GM21423 (cell line): ENCODE measurements around the gene CXCR6.

Source experiments
- ATAC-seq: cut with Tn5 transposase; IDR thresholded peaks from one replicate; pipeline ENCODE4 v1.9.1; 2021; ENCODE audit warnings: mild to moderate bottlenecking, moderate library complexity; ENCODE audit not compliant: unreplicated experiment

Gene CXCR6

DNA sequence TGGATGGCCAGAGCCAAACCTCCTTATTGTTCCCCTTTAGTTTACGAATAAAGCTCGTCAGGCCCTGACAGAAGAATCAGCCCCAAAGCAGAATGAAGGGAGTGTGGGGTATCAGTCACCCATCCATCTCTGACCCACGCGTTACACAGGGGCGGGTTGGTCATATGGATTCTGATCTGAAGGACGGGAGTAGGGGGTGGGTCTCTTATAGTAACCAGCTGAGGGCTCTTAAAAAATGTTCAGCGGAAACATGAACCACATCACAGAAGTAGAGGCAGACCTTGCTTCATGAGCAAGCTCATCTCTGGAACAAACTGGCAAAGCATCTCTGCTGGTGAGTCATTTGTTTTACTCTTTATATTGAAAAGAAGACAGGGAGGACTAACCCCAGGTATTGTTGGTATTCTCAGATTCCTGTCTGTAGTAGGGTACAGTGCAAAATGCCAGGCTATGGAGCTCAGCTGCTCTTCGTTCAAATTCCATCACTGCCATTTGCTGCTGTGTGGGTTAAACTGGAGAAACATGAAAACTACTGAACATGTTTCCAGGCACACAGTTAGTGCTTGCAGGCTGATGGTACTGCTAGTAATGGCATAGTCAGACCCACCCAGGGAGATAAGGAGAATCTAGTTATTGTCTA, at the start of gene CXCR6:
TSS of gene CXCR6 (plus strand) at position 258 of the 640 bp plus-strand sequence. CDS start 3,018 bp downstream, outside the sequence.
- ATAC-seq: no peak

DNA sequence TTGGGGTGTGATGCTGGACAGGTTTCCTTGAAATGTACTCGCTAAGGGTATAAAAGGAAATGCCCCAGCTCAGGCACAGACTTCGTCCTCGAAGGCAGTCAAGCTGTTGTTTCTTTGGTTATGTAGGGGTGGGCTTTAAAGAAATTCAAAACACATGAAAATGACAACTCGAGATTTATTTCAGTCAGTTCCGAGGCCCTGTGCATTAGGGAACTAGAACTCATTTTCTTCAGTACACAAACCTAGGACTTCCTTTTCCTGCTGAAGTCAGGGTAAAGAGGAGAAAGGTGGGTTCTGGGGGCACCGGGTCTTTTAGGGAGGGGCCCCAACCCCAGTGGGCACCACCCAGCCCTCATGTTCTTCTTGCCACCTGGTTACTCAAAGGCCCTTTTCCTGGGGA, 49.2 kb upstream of the CXCR6 start:
- no peak for ATAC-seq

DNA sequence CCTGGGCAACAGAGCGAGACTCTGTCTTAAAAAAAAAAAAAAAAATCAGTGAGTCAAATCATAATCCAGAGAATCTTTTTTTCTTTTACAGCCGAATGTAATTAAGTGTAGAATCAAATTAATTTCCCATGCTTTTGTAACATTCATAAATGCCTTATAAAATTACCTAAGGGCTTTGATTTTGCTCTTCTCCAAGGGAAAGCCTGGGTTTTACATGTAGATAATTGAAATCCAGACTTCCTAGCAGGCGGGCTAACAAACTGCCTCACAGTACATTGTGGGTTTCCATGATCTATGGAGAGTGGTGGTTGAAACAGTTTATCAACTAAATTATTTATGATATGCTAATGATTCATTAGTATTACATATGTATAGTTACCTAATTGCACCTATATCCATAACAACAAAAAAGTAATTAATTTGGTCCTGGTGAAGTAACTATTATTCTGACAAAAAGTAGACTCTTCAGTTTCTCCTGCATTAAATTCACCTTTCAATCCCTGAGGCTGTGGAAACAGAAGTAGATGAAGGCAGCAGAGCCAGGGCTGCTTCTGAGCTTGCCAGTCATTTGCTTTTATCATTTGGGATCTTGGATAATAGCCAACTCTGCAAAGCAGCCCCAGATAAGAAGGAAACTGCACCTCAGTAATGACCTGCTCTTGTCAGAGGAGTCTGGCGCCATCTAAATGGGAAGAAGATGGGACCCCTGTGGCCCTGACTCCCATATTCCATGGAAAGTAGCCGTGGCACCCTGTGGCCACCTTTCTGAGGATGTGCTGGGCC, 47.4 kb upstream of the CXCR6 start:
- no peak for ATAC-seq

DNA sequence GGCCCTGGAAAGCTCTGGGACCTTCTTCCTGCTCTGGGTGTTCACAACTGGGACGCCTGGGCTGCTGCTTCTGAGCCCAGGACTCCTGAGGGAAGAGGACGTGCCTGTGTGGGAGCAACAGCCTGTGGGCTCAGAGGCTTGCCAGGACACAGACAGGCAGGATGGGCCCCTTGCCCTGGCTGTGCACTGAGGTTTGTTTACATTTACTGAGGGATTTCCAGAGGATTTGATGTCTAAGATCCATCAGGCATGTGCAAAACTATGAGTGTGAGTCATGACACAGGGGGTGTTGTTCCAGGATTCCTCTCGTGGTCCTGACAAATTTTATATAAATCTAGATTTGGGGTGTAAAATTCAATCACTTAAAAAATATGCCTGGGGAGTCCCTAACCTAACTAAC, 46.3 kb upstream of the CXCR6 start:
- no peak for ATAC-seq

DNA sequence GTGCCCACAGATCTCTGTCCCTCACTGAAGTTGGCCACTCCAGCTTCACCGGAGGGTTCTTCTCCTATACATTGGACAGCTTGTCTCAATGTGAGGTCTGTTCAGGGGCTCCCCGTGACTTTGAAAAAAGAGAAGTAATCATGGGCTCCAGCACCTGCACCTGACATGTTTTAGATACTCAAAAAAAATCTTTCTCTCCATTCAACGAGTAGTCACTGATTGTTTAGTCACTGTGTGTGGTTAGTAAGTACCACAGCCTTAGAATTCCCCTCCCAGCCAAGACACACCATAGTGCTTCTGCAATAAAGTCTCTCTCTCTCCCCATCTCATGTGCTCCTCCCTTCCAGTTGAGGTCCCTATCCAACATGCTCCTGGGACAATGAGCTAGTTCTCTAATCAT, 38.3 kb upstream of the CXCR6 start:
- no peak for ATAC-seq

DNA sequence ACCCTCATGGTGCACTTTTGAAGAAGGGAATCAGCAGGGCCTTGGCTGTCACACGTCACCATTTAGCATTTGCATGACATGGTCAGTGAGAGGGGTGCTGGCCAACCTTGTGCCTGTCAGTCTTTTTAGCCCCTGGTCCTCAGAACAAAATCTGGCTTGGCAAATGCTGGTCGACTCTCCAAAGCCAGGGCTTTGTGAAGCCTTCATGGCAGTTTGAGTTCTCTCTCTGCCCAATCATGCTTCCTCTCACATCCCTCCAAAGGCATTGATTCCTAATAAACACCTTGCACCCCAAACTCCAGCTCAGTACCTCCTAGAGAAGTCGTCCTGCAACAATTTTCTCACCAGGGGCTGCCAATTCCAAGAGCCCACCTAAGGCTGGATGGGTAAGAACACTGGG, 37.5 kb upstream of the CXCR6 start:
- no peak for ATAC-seq

DNA sequence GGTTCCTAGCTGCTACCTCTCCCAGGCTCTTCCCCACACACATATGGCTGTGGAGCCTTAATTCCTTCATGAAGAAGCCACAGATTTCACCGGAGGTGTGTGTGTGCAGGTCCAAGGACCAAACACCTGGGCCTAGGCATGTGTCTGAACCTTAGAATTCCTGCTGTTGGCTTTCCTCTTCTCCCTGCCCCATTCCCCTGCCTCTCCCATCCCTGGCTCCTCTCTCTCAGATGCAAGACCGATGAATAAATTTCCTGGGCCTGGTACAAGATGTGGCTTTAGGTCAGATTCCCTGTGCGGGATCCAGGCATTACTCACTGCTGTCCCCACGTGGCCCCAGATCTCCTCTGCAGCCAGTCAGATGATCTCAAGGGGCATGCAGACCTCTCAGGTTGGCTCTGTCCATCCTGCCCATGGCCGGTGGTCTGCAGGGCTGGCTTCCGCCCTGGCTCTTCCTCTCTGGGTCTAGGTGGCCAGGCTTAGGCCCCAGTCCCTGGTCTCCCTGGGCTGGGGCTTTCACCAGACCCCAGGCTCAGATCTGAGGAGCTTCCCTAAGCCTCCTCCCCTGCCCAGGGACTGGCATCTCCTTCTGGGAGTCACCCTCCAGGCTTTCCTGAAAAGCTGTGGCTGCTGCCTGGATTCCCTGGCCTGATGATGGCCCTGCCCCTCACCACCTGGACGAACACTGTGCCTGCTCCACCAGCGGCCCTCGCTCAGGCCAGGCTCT, 36.4 kb upstream of the CXCR6 start:
- no peak for ATAC-seq

DNA sequence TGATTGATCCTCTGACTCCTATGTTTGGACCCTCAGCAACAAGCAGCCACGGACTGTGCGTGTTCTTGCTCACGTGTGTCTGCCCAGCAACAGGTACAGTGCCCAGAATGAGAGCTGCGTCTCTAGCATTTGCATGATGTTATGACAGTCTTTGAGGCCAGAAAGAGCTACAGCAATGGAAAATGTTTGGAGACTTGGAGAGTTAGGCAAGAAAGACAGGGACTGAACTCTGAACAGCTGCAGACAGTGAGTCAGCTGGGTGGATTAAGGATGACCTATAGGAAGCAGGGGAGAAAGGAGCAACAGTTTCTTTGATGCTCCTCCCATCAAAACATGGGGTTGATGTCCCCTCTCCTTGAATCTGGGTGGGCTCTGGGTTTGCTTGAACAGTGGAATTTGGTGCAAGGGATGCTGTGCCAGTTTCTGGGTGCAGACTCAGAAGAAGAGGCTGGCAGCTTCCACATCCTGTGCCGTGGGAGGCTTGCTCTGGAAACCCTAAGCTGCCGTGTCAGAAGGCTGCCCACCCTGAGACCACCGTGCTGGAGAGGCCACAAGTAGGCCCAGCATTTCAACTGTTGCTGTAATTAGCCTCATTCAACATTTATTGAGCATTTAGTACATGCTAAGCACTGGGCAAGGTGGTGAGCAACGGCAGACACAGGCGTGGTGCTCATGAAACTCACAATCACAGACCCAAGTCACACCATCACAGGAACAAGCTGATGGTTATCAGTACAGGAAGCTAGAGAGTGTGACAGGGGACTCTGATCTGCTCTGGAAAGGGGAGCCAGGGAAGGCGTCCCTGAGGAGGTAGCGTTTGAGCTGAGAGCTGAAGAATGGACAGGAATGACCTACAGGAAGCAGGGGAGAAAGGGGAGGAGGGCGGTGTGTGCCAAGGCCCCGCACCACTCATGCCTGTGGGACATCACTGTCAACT, 35.2 kb upstream of the CXCR6 start:
- ATAC-seq: no peak

DNA sequence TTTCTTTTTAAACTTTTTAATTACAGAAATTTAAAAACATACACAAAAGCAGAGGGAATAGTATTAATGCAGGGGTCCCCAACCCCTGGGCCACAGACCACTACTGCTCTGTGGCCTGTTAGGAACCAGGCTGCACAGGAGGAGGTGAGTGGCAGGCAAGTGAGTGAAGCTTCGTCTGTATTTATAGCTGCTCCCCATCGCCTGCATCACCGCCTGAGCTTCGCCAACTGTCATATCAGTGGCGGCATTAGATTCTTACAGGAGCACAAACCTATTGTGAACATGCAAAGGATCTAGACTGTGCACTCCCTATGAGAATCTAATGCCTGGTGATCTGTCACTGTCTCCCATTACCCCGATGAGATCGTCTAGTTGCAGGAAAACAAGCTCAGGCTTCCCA, 34.5 kb upstream of the CXCR6 start:
- ATAC-seq: no peak

DNA sequence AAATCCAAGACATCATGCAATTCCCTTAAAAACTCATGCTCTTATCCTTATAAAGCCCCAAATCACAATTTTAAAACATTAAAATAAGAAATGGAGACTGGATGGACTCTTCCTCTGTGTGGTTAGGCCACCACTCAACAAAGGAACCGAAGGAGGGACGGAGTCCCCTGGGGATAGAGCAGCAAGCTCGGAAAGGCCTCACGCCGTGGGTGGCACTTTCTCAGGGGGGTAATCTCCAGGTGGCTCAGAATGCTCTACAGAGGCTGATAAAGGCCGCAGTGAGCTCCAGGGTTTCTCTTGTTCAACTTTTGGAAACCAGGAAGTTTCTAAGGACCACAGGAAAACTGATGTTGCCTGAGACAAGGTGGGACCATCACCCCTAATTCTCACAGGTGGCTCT, 33.7 kb upstream of the CXCR6 start:
- ATAC-seq: no peak

DNA sequence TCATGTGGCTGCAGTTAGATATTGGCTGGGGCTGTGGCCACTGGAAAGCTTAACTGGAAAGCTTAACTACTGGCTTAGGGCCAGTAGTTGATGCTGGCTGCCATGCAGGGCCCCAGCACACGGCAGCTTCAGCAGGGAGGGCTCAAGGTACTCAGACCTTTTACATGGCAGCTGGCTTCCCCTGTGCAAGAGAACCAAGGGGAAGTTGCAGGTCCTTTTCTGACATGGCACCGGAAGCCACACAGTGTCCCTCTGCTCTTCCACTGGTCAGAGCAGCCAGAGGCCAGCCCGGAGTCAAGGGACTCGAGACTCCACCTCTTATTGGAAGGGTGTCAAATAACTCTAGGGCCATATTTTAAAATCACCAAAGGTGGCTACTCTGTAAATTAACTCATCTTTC, 32.4 kb upstream of the CXCR6 start:
- ATAC-seq: no peak

DNA sequence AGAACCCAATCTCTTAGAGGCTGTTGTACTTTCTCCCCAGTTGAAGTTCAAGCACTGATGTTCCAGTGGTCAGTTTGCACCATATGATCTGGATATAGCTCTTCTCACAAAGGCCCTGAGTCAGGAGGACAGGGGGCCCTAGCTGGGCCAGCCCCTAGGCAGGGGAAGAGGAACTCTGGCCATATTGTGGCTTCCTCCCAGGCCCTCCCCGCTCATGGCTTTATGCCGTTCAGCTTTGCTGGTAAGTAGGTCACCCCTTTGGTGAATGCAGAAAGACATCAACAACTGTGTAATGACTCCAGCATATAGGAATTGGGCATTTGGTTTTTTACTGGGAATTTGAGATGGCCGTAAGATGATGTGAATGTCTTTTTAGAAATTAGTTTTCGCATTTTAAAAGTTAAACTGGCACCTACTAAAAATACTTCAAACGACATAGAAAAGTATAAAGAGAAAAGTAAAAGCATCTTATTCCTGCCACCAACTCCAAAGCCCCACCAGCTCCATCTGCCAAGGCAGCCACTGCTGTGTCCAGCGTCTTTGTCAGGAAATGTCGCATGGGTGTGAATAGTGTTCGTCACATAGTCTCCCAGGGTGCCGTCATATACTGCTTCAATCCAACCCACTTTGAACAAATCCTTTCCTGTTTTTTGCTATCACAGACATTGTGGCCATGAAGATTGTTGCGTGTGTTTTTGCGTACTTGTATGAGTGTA, 31.6 kb upstream of the CXCR6 start:
- no peak for ATAC-seq

DNA sequence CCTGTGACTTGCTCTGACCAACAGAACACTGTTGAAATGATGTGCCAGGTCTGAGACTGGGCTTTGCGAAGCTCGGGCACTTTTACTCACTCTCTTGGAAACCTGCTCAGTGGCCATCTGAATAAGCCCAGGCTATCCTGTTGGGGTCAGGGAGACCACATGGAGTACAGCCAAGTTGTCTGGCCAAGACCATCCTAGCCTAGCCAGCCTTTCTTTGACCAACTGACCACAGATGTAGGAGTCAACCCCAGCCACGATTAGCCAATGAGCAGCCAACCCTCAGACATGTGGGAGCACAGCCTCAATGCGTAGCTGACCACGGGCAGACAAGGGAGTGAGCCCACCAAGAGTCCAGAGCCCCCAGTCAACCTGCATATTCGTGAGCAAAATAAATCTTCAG, 30.8 kb upstream of the CXCR6 start:
- ATAC-seq: no peak

DNA sequence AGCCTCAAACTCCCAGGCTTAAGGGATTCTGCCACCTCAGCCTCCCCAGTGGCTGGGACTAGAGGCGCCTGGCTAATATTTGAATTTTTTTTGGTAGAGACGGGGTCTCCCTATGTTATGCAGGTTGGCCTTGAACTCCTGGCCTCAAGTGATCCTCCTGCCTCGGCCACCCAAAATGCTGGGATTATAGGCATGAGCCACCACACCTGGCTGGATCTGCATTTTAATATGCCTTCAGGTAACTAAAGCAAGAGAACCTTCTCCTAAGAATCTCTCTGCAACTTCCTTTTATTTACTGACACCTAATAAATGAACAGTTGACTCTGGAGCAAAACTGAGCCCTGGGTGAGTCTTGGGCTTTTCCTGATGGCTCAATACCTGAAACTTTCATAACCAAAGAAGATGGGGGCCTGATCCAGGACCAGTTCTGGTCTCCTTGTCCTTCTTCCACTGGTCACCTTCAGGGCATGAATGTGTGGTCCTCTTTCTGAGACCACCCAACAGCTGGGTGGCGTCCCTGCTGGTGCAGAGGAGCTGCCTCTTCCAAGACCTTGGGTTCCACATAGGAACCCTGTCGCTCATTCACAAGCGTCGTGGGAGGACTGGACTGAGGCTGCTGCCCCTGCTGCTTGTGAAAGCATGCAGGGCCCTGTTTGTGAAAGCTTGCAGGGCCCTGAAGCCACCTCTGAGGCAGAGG, 28.8 kb upstream of the CXCR6 start:
- ATAC-seq: no peak

DNA sequence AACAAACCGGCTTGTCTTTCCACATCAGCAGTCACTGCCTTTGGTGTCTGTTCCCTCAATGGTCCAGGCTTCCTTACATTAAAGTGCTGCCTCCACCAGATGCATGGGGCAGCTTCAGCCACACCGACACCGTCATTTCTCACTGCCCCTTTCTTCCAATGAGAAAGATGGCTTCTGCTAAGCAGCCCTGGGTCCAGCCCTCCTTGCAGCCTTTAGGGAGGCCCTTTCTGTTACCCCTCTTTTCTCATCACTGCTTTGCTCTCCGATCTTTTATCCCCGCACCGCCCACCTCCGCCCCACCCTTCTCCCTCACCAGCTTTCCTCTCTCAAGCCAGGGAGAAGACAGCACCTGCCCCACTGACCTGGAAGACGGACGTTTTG, 28.2 kb upstream of the CXCR6 start:
- no peak for ATAC-seq

DNA sequence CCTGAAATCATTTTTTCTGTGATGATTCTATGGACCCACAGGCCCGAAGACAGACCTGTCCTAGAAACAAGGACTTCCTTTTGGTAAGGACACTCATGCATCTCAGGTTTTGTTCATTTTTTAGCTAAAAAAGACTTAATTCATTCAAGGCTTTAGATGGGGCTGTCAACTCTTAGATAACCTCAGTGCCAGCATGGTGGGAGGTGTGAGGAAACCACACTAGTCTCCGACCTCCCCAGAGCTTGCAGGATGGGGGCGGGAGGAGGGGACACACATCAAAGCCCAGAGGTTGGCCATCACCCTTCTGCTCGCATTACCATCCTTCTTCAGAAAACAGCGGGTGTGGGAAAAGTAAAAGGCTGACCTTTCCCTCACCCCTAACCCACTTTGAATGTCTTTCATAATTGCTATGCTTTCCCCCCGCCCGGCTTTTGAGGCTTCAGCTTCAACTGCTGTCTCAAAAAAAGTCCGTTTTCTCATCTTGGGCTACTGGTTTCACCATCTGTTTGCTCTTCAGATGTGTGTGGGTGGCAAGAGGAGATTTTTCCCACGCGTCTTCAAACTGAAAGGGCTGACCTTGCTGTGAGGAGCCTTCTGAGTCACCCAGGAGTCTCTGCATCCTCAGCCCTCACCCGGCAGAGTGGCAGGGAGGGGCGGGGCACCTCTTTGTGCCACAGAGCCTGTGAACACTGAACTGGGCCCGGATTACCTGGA, 27.6 kb upstream of the CXCR6 start:
- peak; percentile 83 for ATAC-seq

DNA sequence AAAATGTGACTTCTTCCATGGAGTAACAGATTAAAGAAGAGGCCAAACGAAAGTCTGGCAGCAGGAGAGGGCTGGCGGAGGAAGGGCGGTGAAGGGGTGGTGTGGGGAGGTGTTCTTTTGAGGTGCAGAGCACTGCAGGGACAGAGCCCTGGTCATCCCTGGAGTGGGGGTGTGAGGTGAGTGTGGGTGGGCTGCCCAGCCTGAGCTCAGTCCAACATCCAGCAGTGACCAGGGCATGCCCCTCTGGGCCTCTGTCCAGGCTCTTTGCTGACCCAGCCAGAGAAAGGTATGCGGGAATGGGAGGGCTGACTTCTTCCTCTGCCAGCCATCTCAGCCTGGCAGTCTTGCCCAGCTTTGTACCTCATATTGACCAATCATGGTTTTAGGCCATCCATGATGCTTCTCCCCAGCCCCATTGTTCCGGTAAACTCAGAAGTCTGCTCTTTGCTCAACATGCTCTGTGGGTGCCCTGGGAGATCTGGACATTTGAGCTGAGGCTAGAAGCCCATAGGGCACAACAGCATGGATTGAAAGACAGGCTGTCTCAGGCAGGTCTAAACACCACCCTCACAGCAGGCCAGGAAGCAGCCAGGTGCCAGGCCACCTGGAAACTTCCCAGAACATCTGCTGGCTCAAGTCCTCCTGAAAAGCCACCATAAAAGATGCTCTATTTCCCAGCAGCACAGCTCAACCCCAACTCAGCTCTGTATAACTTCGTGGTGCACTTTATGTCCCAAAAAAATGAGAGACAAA, 25.9 kb upstream of the CXCR6 start:
- ATAC-seq: no peak
